ENCODE measurements around the gene LTB4R2.

Gene LTB4R2

GRCh38 chr14:24309538-24310264 lies at the start of gene LTB4R2:
Gene LTB4R2 (plus strand): TSS chr14:24310140. CDS start chr14:24310665, 525 bp downstream.
- DNase-seq (ENCODE audit: low spot score), result no peak

GRCh38 chr14:24260780-24261157 lies 49.2 kb upstream of the LTB4R2 start:
- DNase-seq (ENCODE audit: low spot score), result no peak

- DNase-seq (ENCODE audit: low spot score), result no peak
Observed at GRCh38 chr14:24261256-24261968, 48.5 kb upstream of the LTB4R2 start.

DNA sequence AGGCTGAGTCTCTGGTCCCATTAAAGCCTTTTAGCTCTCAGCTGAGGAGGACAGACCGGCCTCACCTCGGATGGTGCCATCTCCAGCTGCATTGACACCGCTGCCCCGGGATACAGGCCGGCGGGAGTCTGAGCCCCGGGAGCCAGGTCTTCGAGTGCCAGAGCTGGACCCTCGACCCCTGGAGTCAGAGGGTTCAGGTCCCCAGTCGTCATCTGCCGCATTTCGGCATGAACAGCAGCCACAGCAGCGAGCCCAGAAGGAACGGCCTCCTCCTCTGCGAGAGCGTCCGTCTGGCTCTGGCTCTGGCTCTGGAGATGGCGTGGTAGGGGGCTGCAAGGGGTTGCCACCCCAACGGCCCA lies 48.0 kb upstream of the LTB4R2 start:
- no peak for DNase-seq (ENCODE audit: low spot score)

DNA sequence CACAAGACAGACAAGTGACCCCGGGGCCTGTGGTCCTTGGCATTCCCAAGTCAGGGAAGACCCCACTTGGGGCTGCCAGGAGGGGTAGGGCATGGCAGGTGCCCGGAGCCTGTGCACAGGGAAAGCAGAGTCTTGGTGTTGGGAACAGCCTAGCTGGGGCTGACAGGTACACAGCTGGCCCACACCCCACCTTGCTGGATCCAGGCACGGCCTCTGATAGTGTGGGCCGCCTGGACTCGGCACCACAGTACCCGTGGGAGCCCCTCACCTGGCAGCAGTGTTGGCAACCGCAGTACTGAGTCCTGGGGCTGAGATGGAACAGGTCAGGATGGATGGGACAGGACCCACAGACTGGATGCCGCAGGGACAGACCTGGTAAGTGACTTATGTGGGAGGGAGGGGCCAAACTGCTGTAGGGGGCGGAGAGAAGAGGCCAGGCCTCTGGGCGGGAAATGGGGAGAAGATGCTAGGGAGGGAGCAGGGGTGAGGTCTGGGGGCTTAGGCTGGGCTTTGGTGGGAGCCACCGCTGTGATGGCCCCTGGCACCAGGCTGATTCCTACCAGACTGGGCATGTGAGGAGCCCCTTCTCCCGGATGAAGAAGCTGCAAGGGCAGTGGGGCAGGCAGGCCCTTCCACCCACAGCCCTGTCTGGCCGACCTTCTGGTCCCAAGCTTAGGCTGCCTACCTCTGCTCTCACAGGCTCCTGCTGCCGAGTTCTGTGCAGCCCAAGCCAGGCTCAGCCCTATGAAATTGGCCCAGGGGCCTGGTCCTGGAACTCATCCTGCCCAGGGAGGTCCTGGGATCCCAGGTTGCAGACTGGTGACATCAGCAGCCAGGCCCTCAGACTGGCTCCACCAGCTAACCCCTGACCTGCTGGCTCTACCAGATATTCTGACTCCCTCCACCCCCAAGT lies 46.9 kb upstream of the LTB4R2 start, which contains the start of gene TGM1:
TSS of gene TGM1 (minus strand) at position 357 of the 913 bp plus-strand sequence. CDS start 825 bp downstream, outside the sequence.
- DNase-seq (ENCODE audit: low spot score), result no peak

GRCh38 chr14:24263848-24264247 lies 46.1 kb upstream of the LTB4R2 start:
- DNase-seq (ENCODE audit: low spot score), result no peak

- DNase-seq (ENCODE audit: low spot score), result no peak
Observed at GRCh38 chr14:24264298-24264697, 45.6 kb upstream of the LTB4R2 start.

DNA sequence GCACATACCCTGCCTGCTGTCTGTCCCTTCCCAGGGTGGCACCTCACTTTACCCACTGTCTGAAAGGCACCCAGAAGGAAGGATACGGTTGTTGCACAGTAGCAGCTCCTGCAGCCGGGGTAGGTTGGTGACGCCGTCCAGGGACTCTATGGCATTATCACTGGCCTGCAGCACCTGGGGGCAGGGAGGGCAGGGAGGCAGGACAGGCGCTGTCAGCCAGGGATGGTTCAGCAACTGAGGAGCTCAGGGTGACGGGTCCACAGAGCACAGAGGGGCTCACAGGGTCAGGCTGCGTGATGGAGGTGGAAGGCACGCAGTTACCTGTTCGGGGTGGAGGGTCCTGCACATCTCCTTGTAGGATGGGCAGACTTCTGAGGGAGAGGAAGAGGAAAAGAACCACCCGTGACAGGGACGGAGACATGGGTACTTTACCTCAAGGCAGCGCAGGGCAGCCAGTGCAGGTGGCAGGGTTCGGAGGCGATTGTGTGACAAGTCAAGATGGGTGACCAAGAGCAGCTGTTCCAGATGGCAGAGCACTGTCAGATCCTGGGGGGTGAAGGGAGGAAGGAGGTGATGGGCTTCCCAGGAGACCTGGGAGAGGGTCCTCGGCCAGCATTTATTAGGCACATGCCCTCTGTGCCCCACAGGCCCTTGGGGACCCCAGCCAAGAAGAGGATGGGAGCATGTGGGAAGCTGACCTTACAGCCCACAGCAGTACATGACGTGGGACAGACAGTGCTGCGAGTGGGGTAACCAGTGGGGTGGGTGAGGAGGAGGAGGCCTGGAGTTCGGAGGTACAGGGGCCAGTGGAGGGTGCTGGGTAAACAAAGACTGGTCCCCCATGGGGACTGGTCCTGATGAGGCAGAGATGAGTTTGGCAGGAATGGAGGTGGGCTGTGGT lies 43.3 kb upstream of the LTB4R2 start:
- DNase-seq (ENCODE audit: low spot score), result no peak

GRCh38 chr14:24267516-24267915 lies 42.4 kb upstream of the LTB4R2 start:
- no peak for DNase-seq (ENCODE audit: low spot score)

GRCh38 chr14:24268225-24268624 lies 41.7 kb upstream of the LTB4R2 start:
- DNase-seq (ENCODE audit: low spot score), result no peak

- no peak for DNase-seq (ENCODE audit: low spot score)
Observed at GRCh38 chr14:24269368-24269767, 40.6 kb upstream of the LTB4R2 start.

GRCh38 chr14:24269910-24270536 lies 39.9 kb upstream of the LTB4R2 start:
- no peak for DNase-seq (ENCODE audit: low spot score)

GRCh38 chr14:24270537-24271133 lies 39.3 kb upstream of the LTB4R2 start:
- DNase-seq (ENCODE audit: low spot score), result peak; percentile 5

DNA sequence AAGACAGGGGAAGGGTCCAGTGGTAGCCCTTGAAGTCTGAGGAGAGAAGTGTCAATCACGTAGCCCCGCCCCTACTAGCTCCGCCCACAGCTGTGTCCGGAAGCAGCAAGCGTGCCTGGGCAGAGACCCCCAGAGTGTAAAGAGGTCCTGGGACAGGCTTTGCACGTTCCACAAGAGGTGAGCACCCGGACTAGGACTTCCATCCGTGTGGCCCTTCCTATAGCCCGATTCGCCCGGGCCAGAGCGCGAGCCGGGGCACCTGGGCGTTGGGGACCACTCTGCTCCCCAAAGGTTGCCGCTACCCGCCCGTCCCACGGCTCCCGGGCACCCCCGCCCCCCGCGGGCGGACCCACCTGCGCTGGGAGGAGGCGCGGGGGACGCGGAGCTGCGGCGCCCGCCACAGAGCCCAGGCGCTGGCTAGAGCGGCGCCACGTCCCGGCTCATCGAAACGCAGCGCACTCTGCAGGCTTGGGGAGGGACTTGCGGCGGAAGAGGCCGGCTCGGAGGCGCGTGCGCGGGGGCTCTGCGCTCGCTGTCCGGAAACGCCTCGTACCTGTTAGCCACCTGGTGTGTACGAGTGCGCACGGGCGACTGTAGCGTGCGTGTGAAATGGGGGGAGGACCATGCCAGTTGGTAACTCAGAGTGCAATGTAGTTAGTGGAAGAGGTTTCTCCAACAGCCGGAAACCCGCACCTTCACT lies 38.7 kb upstream of the LTB4R2 start, which contains the start of gene RABGGTA:
TSS of gene RABGGTA (minus strand) at position 464 of the 700 bp plus-strand sequence. CDS start 482 bp downstream, outside the sequence.
- peak; percentile 88 for DNase-seq (ENCODE audit: low spot score)

DNA sequence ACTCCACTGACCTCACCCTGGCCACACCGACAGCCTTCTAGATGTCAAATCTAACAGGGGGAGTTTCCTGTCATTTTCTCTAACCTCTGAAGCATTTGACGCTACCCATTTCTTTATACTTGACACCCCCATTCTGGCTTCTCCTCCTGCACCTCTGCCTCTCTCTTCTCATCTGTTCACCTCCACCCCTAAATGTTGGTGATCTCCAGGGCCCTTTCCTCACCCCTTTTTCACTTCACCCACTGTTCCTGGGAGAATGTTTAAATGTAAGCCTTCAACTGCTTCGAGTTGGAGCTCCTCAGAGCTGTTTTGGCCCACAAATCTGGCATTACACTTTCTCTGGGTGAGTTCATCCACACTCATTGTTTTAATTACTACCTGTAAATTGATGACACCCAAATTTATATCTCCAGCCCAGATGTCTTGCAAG lies 38.1 kb upstream of the LTB4R2 start:
- DNase-seq (ENCODE audit: low spot score), result no peak

GRCh38 chr14:24272467-24272866 lies 37.5 kb upstream of the LTB4R2 start:
- DNase-seq (ENCODE audit: low spot score), result no peak

GRCh38 chr14:24273422-24273998 lies 36.4 kb upstream of the LTB4R2 start:
- no peak for DNase-seq (ENCODE audit: low spot score)

GRCh38 chr14:24274101-24274543 lies 35.8 kb upstream of the LTB4R2 start:
- DNase-seq (ENCODE audit: low spot score), result no peak

DNA sequence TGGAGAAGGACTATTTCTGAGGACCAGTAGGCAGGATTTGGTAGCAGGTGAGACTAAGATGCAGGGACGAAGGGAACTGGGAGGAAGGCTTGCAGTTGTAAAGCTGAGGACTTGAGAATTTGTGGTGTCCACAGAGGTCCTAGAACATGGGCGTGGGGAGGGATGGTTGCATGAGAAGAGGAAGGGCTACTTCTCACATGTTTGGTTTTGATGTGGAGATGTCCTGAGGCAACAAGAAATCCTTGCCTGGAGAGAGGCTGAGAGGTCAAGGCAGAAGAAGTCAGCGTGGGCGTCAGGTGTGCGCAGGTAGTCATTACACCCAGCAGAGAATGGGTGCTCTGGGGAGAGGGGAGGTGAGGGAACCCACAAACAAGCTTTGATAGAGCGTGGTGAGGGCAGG lies 32.9 kb upstream of the LTB4R2 start:
- no peak for DNase-seq (ENCODE audit: low spot score)

Data from cerebellar cortex (tissue), 1 donor.